H1 (cell line): ENCODE measurements around the gene TTBK2. TPM values are rescaled to one million over a fixed set of nuclear protein-coding genes. Genes with fewer than 3 reads are reported as not detected.

Experiments used
- CTCF ChIA-PET: fragments of 300-600 bp; sonication (Branson Sonifier 250); formaldehyde crosslinking; loops from one replicate; lab custom pipeline; 2021; ENCODE audit not compliant: partially characterized antibody; lab: Charles Lee
- POLR2A ChIA-PET: fragments of 300-600 bp; sonication (Branson Sonifier 250); formaldehyde crosslinking; loops from one replicate; lab custom pipeline; 2021; ENCODE audit warnings: inconsistent platforms; ENCODE audit not compliant: partially characterized antibody; lab: Charles Lee
- DNase-seq, 2 experiments: peaks; one replicate each; pipeline versions ENCODE4 v3.0.0 to v3.0.0-alpha.2; 2010 to 2022; ENCODE audit warnings: low spot score in 2 of 2, low read depth in 1 of 2, mixed read lengths in 1 of 2
- FAIRE-seq: peaks from 2 replicates; lab custom pipeline; 2011; peaks lifted over from hg19 to GRCh38; lab: Jason Lieb, UNC
- H2AFZ ChIP-seq: 2 replicates; pipeline ENCODE4 v1.8.1; 2012; ENCODE audit warnings: low read length, inconsistent platforms
- H2AK5ac ChIP-seq: 2 replicates; pipeline ENCODE4 v1.6.1; 2013; ENCODE audit warnings: low read depth, low read length
- H2BK120ac ChIP-seq: replicated peaks from 2 replicates; pipeline ENCODE3; 2013; ENCODE audit warnings: low read depth, low read length, inconsistent platforms
- H2BK12ac ChIP-seq: 2 replicates; pipeline ENCODE4 v1.6.1; 2013; ENCODE audit warnings: low read depth, low read length
- H2BK15ac ChIP-seq: 2 replicates; pipeline ENCODE4 v1.6.1; 2013; ENCODE audit warnings: low read length
- H2BK20ac ChIP-seq: 2 replicates; pipeline ENCODE4 v1.6.1; 2013; ENCODE audit warnings: low read length
- H2BK5ac ChIP-seq: 2 replicates; pipeline ENCODE4 v1.6.1; 2013; ENCODE audit warnings: low read depth, low read length
- H3K14ac ChIP-seq: 2 replicates; pipeline ENCODE4 v1.6.1; 2013; ENCODE audit warnings: inconsistent platforms; ENCODE audit not compliant: insufficient read length
- H3K18ac ChIP-seq: 2 replicates; pipeline ENCODE4 v1.6.1; 2013; ENCODE audit warnings: low read length; ENCODE audit errors: extremely low read depth
- H3K23ac ChIP-seq: 2 replicates; pipeline ENCODE4 v1.6.1; 2013; ENCODE audit warnings: inconsistent platforms; ENCODE audit not compliant: insufficient read length
- H3K23me2 ChIP-seq: 2 replicates; pipeline ENCODE4 v1.6.1; 2013; ENCODE audit warnings: low read depth, low read length
- H3K27ac ChIP-seq: 2 replicates; pipeline ENCODE4 v1.6.1; 2011; ENCODE audit warnings: low read depth, low read length, inconsistent platforms
- H3K27me3 ChIP-seq, 4 experiments: replicated peaks in 1 of 4; 1 replicate in 1 of 4; 2 replicates in 3 of 4; pipeline versions ENCODE4 v1.6.1 to v1.8.1; 2011 to 2013; ENCODE audit warnings: low read length in 3 of 4, mild to moderate bottlenecking in 3 of 4, inconsistent platforms in 2 of 4, mixed read lengths in 2 of 4, moderate library complexity in 1 of 4; ENCODE audit not compliant: control insufficient read depth in 3 of 4, insufficient read depth in 3 of 4; ENCODE audit errors: extremely low read depth in 1 of 4
- H3K36me3 ChIP-seq, 4 experiments: 2 replicates each; pipeline versions ENCODE4 v1.6.1 to v1.8.1; 2011 to 2013; ENCODE audit warnings: mild to moderate bottlenecking in 4 of 4, low read length in 3 of 4, moderate library complexity in 2 of 4, control low read depth in 1 of 4, inconsistent platforms in 1 of 4; ENCODE audit not compliant: insufficient read depth in 4 of 4, control insufficient read depth in 2 of 4
- H3K4ac ChIP-seq: replicated peaks from 2 replicates; pipeline ENCODE3; 2013; ENCODE audit warnings: low read length, low read depth, mixed read lengths, inconsistent platforms; ENCODE audit not compliant: insufficient read length
- H3K4me1 ChIP-seq, 4 experiments: replicated peaks in 1 of 4; 1 replicate in 1 of 4; 2 replicates in 3 of 4; pipeline versions ENCODE4 v1.6.1 to v1.8.1; 2011 to 2013; ENCODE audit warnings: low read length in 3 of 4, inconsistent platforms in 2 of 4, mixed read lengths in 1 of 4; ENCODE audit not compliant: insufficient read depth in 4 of 4, control insufficient read depth in 3 of 4
- H3K4me2 ChIP-seq, 2 experiments: 2 replicates each; pipeline versions ENCODE4 v1.6.1 to v1.8.1; 2011 to 2013; ENCODE audit warnings: low read depth in 2 of 2, low read length in 2 of 2, control low read depth in 1 of 2, inconsistent platforms in 1 of 2, mild to moderate bottlenecking in 1 of 2; ENCODE audit not compliant: insufficient read depth in 1 of 2
- H3K4me3 ChIP-seq, 4 experiments: fragments of 200-600, 300-600 bp in 1 of 4; sonication (generic), shearing (Covaris generic), sonication (Bioruptor Twin) in 1 of 4; 2 replicates each; pipeline versions ENCODE4 v1.5.1 to v1.8.1; 2011 to 2016; ENCODE audit warnings: low read length in 4 of 4, low read depth in 3 of 4, control low read depth in 2 of 4, inconsistent platforms in 2 of 4, mild to moderate bottlenecking in 2 of 4, mixed read lengths in 1 of 4, moderate library complexity in 1 of 4; ENCODE audit not compliant: insufficient read depth in 2 of 4; ENCODE audit errors: extremely low read depth in 1 of 4
- H3K56ac ChIP-seq: replicated peaks from 2 replicates; pipeline ENCODE3; 2013; ENCODE audit warnings: low read depth, mild to moderate bottlenecking, mixed read lengths, low read length, inconsistent platforms; ENCODE audit not compliant: insufficient read length
- H3K79me1 ChIP-seq: 2 replicates; pipeline ENCODE4 v1.6.1; 2013; ENCODE audit warnings: low read depth, low read length, control low read depth
- H3K79me2 ChIP-seq, 2 experiments: 2 replicates each; pipeline versions ENCODE4 v1.6.1 to v1.8.1; 2012 to 2013; ENCODE audit warnings: low read length in 2 of 2, mild to moderate bottlenecking in 2 of 2, inconsistent platforms in 1 of 2; ENCODE audit not compliant: insufficient read depth in 2 of 2, control insufficient read depth in 1 of 2
- H3K9ac ChIP-seq, 4 experiments: replicated peaks in 1 of 4; 1 replicate in 1 of 4; 2 replicates in 3 of 4; pipeline versions ENCODE4 v1.6.1 to v1.8.1; 2011 to 2013; ENCODE audit warnings: low read depth in 3 of 4, low read length in 3 of 4, control low read depth in 2 of 4, mild to moderate bottlenecking in 2 of 4, moderate library complexity in 2 of 4, inconsistent platforms in 1 of 4; ENCODE audit errors: extremely low read depth in 1 of 4
- H3K9me3 ChIP-seq, 2 experiments: 2 replicates each; pipeline versions ENCODE4 v1.6.1 to v1.8.1; 2012 to 2013; ENCODE audit warnings: mild to moderate bottlenecking in 2 of 2, moderate library complexity in 2 of 2, control low read depth in 1 of 2, inconsistent platforms in 1 of 2, low read depth in 1 of 2, low read length in 1 of 2, mixed read lengths in 1 of 2; ENCODE audit not compliant: insufficient read depth in 2 of 2
- H4K20me1 ChIP-seq, 2 experiments: replicated peaks in 1 of 2; 2 replicates each; pipeline versions ENCODE3 to v1.8.1; 2011 to 2013; ENCODE audit warnings: inconsistent platforms in 2 of 2, low read length in 2 of 2, mild to moderate bottlenecking in 1 of 2; ENCODE audit not compliant: insufficient read depth in 2 of 2, control insufficient read depth in 1 of 2
- H4K5ac ChIP-seq: 2 replicates; pipeline ENCODE4 v1.6.1; 2013; ENCODE audit warnings: low read length, low read depth, mixed read lengths, inconsistent platforms; ENCODE audit not compliant: insufficient read length
- H4K8ac ChIP-seq: 2 replicates; pipeline ENCODE4 v1.8.0; 2013; ENCODE audit warnings: mild to moderate bottlenecking, moderate library complexity, low read length, inconsistent platforms; ENCODE audit not compliant: insufficient read depth; ENCODE audit errors: extremely low read depth
- H4K91ac ChIP-seq: replicated peaks from 2 replicates; pipeline ENCODE3; 2013; ENCODE audit warnings: low read length, mixed read lengths, inconsistent platforms; ENCODE audit not compliant: insufficient read length
- EGR1 ChIP-seq: IDR thresholded peaks from 2 replicates; pipeline ENCODE4 v1.6.1; 2011; ENCODE audit warnings: low read depth, low read length, borderline replicate concordance
- NANOG ChIP-seq: IDR thresholded peaks from 2 replicates; pipeline ENCODE4 v1.6.1; 2011; ENCODE audit warnings: low read length, low read depth, mild to moderate bottlenecking, inconsistent platforms; ENCODE audit not compliant: insufficient read depth, poor library complexity, severe bottlenecking
- RXRA ChIP-seq: IDR thresholded peaks from 2 replicates; pipeline ENCODE4 v1.6.1; 2011; ENCODE audit warnings: low read depth, mild to moderate bottlenecking, low read length, moderate library complexity; ENCODE audit not compliant: insufficient read depth
- TCF12 ChIP-seq: IDR thresholded peaks from 2 replicates; pipeline ENCODE4 v1.6.1; 2011; ENCODE audit warnings: low read depth, mild to moderate bottlenecking, low read length
- WGBS, 2 experiments: shearing (Covaris generic) in 1 of 2; methylation state at CpG; one replicate each; pipeline versions ENCODE4 v1.1.6 to v1.1.7; 2013 to 2015; ENCODE audit warnings: low lambda C conversion rate in 2 of 2, mixed read lengths in 2 of 2, inconsistent platforms in 1 of 2, low coverage in 1 of 2, missing lambda C conversion rate in 1 of 2; ENCODE audit not compliant: insufficient replicate concordance in 2 of 2, insufficient coverage in 1 of 2, insufficient read length in 1 of 2; ENCODE audit errors: extremely low coverage in 1 of 2, missing lambda C conversion rate in 1 of 2; 5-methylcytosine and 5-hydroxymethylcytosine counted together
- polyA plus RNA-seq, 7 experiments: library from polyadenylated mRNA; depleted of rRNA in 3 of 7; stranded (reverse) in 5 of 7; unstranded in 2 of 7; fragments of >200 nt in 5 of 7; fragments of 200-250 nt in 2 of 7; gene quantifications; 1 replicate in 5 of 7; 2 replicates in 1 of 7; 4 replicates in 1 of 7; pipeline versions ENCODE4 v1.2.1 to v1.2.3, GENCODE V29; 2011 to 2013; ENCODE audit warnings: missing spikeins in 2 of 7, mixed read lengths in 2 of 7
- total RNA-seq: library from RNA; stranded (reverse); fragmentation: NEBNext Ultra II Directional; extraction: Animal tissue kit (Norgen Biotek cat#: 25700); gene quantifications from 2 replicates; pipeline ENCODE4 v1.2.1, GENCODE V29; 2021

TTBK2 gene
- total and polyA plus RNA-seq, 2 of the 8 experiments (the other 6 are each of a cell fraction or from before 2014, with no cell fraction given) = 2.7 to 18.2 TPM

GRCh38 chr15:42728972-42729371, 191.6 kb downstream of the TTBK2 start:
- no peak overlapping the region for H2BK12ac ChIP-seq
- no peak overlapping the region for H3K4me3 ChIP-seq
- no peaks in the 10 kb centered on the region for H3K9me3 ChIP-seq
- no peak overlapping the region for H3K27ac ChIP-seq
- no peak overlapping the region for H4K91ac ChIP-seq
- no peak overlapping the region for H3K4ac ChIP-seq
- peaks cover 4 to 7% of the 10 kb centered on the region in 2 experiments for H4K20me1 ChIP-seq
- no peak overlapping the region for H2BK120ac ChIP-seq
- H3K23me2 ChIP-seq = 0 out of 2 replicates have a peak, but pooled peaks cover 2% of the 10 kb centered on the region
- H3K23ac ChIP-seq = no peak overlapping the region
- no peak overlapping the region for H2BK20ac ChIP-seq
- H3K18ac ChIP-seq = no peak overlapping the region
- TF ChIP-seq TCF12 (no peak), RXRA (no peak), EGR1 (no peak), NANOG (no peak)
- TF ChIP-seq, all 59 proteins: peak for 0
- Histone ChIP-seq H2BK5ac (no peak overlapping the region), H3K4me2 (no peak overlapping the region), H2AFZ (no peak overlapping the region), H3K9ac (no peak overlapping the region), H3K27me3 (no peaks in the 10 kb centered on the region), H3K14ac (no peak overlapping the region), H3K79me1 (no peaks in the 10 kb centered on the region; the same call in 1 of the 2 replicates), H4K8ac (no peak overlapping the region), H3K79me2 (no peaks in the 10 kb centered on the region), H3K4me1 (peaks cover 0 to 10% (median 7%) of the 10 kb centered on the region in 4 experiments; a peak in 5 of 7 replicates), H4K5ac (no peak overlapping the region), H2BK15ac (no peak overlapping the region), H2AK5ac (no peak overlapping the region), H3K56ac (no peak overlapping the region), H3K36me3 (peaks cover 13 to 57% (median 32%) of the 10 kb centered on the region in 4 experiments)
- FAIRE-seq (no peak), DNase-seq (no peak)
- ChIA-PET CTCF (interaction anchor here (0.6 to 1.1 kb wide), 4 partner anchors 11 to 1196 kb away, joined by 3 to 4 read pairs (median 3); no protein-coding TSS in a partner anchor), POLR2A (interaction anchor here (0.6 to 7.1 kb wide), 2 partner anchors 8 to 80 kb away, joined by 3 to 27 read pairs; no protein-coding TSS in a partner anchor)
- WGBS, 2 experiments = 96% methylated on average over 11 of the region's 14 CpGs; no CpG with 5 or more reads in 1 of the 2 experiments
